GM18861 (cell line): Measurements from ENCODE around the gene C11orf71.

Source experiments
- ATAC-seq: cut with Tn5 transposase; IDR thresholded peaks from one replicate; pipeline ENCODE4 v1.9.1; 2021; ENCODE audit not compliant: unreplicated experiment

Gene C11orf71

DNA sequence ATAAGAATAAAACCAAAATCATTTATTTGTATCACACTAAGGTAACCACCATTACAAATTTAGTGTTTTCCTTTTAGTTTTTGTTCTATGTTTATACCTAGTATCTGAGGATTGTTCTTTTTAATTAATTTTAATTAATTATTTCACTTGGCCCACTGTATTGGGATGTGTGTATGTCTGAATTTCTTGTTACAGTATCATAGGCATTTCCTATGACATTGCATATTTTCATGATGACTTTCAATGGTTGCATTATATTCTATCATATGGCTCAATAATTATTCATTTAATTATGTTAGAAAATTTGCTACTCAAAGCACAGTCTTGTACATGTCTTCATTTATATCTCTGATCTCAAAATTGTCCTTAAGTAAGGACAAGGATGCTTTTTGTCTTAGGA is 41.0 kb downstream of the C11orf71 start:
- no peak for ATAC-seq

- ATAC-seq: no peak
These were observed 41.6 kb downstream of the C11orf71 start for GRCh38 chr11:114358716-114359115.

DNA sequence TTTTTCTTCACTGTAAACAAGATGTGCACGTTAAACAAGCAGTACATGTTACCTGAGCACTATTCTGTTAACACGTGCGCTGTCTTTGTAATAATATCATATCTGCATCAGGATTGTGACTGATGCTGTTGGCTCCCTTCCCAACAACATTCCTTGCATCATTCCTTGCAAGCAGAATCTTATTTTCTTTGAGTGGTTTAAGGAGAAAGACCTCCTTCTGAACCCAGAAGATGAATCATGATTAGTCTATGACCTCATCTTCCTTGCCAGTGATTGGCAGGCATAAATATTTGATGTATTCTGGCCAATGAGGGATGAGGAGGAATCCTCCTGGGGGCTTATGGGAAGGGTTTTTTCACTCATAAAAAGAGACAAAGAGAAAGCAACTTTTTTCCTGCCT is 46.2 kb downstream of the C11orf71 start:
- ATAC-seq: no peak

GRCh38 chr11:114353443-114353842 is 46.9 kb downstream of the C11orf71 start:
- no peak for ATAC-seq

DNA sequence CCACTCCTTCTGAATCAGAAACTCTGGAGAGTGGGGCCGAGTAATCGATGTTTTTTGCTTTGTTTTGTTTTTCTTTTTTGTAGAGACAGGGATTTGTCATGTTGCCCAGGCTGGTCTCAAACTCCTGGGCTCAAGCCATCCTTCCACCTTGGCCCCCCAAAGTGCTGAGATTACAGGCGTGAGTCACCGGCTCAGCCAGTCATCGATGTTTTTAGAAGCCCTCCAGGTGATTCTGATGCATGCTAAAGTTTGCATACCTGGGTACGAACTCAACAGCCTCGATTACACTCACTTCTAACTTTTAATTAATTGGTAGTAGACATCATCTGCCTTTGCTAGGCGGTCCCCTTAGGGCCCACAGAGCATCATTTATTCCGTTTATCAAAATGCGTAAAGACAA is 50.3 kb downstream of the C11orf71 start:
- no peak for ATAC-seq
